ENCODE data around the gene ECHS1. TPM values are rescaled to one million over a fixed set of nuclear protein-coding genes. Genes with fewer than 3 reads are reported as not detected.

Gene ECHS1
- total and polyA plus RNA-seq, 9 of the 15 experiments (the other 6 are each of a cell fraction or from before 2014, with no cell fraction given), result 16.6 to 100 (median 68.1) TPM

- Histone ChIP-seq H3K4me3 (no peak overlapping the region), H3K36me3 (ENCODE audit: control insufficient read depth, insufficient read depth, low read length) (no peaks in the 10 kb centered on the region), H3K27me3 (ENCODE audit: control insufficient read depth in 2 of 2, insufficient read depth in 2 of 2, low read length in 2 of 2) (peaks cover 8 to 12% of the 10 kb centered on the region in 2 experiments; a peak in 4 of 5 replicates), H3K9me1 (ENCODE audit: control insufficient read depth, insufficient read depth, low read length) (no peaks in the 10 kb centered on the region), H2AFZ (ENCODE audit: low read depth, low read length) (no peak overlapping the region), H4K20me1 (replicated peaks; ENCODE audit: control insufficient read depth, insufficient read depth, low read length) (no peaks in the 10 kb centered on the region), H3K4me2 (ENCODE audit: insufficient read depth, low read length) (no peak overlapping the region), H3K9me3 (replicated peaks; ENCODE audit: control insufficient read depth, insufficient read depth, low read depth, low read length) (no peaks in the 10 kb centered on the region), H3K9ac (ENCODE audit: insufficient read depth in 1 of 2, low read depth in 2 of 2, low read length in 2 of 2) (no peak overlapping the region), H3K4me1 (replicated peaks in 1 of 2; ENCODE audit: control insufficient read depth in 2 of 2, insufficient read depth in 2 of 2, low read length in 2 of 2) (peaks cover 0 to 37% of the 10 kb centered on the region in 2 experiments; a peak in 2 of 5 replicates), H3K27ac (ENCODE audit: extremely low read depth, low read depth, low read length) (no peak overlapping the region), H3K79me2 (ENCODE audit: control insufficient read depth, insufficient read depth, low read length) (no peaks in the 10 kb centered on the region)
- CTCF ChIA-PET (ENCODE audit: low intra/inter-chr PET ratio), result interaction anchor here (0.6 kb wide), 1 partner anchor 116 kb away, joined by 4 read pairs; no protein-coding TSS in a partner anchor
- BruUV-seq (replicated peaks), result no TSS peak
- intact Hi-C loops (cut with micrococcal nuclease) (no loop called here), in situ Hi-C loops (cut with MboI) (loop anchor here (5.0 kb wide), 1 partner anchor 164 kb away; no protein-coding TSS in a partner anchor)
- WGBS (ENCODE audit: insufficient coverage, low coverage, missing lambda C conversion rate), result 13% methylated on average over 8 of the region's 30 CpGs
- DNase-seq (ENCODE audit: extremely low read depth in 1 of 4, low spot score in 3 of 4) (no peak), FAIRE-seq (no peak), ATAC-seq (no peak)
- POLR2A ChIA-PET, result no interaction called here
- TF ChIP-seq, protein P1, sequence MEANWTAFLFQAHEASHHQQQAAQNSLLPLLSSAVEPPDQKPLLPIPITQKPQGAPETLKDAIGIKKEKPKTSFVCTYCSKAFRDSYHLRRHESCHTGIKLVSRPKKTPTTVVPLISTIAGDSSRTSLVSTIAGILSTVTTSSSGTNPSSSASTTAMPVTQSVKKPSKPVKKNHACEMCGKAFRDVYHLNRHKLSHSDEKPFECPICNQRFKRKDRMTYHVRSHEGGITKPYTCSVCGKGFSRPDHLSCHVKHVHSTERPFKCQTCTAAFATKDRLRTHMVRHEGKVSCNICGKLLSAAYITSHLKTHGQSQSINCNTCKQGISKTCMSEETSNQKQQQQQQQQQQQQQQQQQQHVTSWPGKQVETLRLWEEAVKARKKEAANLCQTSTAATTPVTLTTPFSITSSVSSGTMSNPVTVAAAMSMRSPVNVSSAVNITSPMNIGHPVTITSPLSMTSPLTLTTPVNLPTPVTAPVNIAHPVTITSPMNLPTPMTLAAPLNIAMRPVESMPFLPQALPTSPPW (CRISPR knock-in tag; IDR thresholded peaks at IDR 0.05), result no peak
- no peak for TF ChIP-seq NCOA1 (IDR thresholded peaks at IDR 0.05; ENCODE audit: low read depth)
- no peak for TF ChIP-seq TEAD4 (IDR thresholded peaks at IDR 0.05; ENCODE audit: low read length)
- no peak for TF ChIP-seq TEAD4 (CRISPR knock-in tag; IDR thresholded peaks at IDR 0.05; ENCODE audit: borderline replicate concordance)
- no peak for TF ChIP-seq TEAD1 (CRISPR knock-in tag; IDR thresholded peaks at IDR 0.05)
- no peak for TF ChIP-seq ETV1 (tag; conservative IDR thresholded peaks at IDR 0.05; ENCODE audit: low read depth)
- TF ChIP-seq HDGF (IDR thresholded peaks at IDR 0.05), result no peak
- no peak for TF ChIP-seq MNT (conservative IDR thresholded peaks at IDR 0.05)
These were observed 40.0 kb downstream of the ECHS1 start for GRCh38 chr10:133332936-133333699.
